ENCODE data around the gene PALM.

- TF ChIP-seq CTCF (IDR thresholded peaks at IDR 0.05) (no peak), POLR2A (IDR thresholded peaks at IDR 0.05) (no peak)
These were observed 31.5 kb upstream of the PALM start for GRCh38 chr19:677201-677600.
